ENCODE results near the gene CDK16. TPM values are rescaled to one million over a fixed set of nuclear protein-coding genes. Genes with fewer than 3 reads are reported as not detected.
A peak's percentile ranks its signal among the peaks of the same experiment; 100 is the strongest.

The CDK16 gene
- total and polyA plus RNA-seq, 2 donors (not counting 3 experiments of a cell fraction or from before 2014, with no cell fraction given), result 99.9 to 149 TPM

GRCh38 chrX:47214435-47215077 lies 3.9 kb upstream of the CDK16 start:
- Histone ChIP-seq H3K36me3 (ENCODE audit: control insufficient read depth in 2 of 2, extremely low read depth in 1 of 2, insufficient read depth in 2 of 2, low read length in 2 of 2) (peaks cover 13 to 48% of the 10 kb centered on the region in 2 experiments), H3K9ac (replicated peaks; ENCODE audit: extremely low read depth, insufficient read depth, low read length) (no peak overlapping the region), H2AFZ (ENCODE audit: low read depth, low read length) (no peak overlapping the region), H3K27ac (ENCODE audit: insufficient read depth, low read depth, low read length) (no peak overlapping the region), H3K9me1 (replicated peaks; ENCODE audit: control insufficient read depth, extremely low read depth, insufficient read depth, low read length) (no peaks in the 10 kb centered on the region), H3K4me2 (ENCODE audit: insufficient read depth, low read length) (no peak overlapping the region), H3K9me3 (replicated peaks; ENCODE audit: control insufficient read depth, insufficient read depth, low read length) (no peaks in the 10 kb centered on the region), H3K27me3 (ENCODE audit: control insufficient read depth in 2 of 2, insufficient read depth in 2 of 2, low read length in 2 of 2) (no peaks in the 10 kb centered on the region), H3K4me1 (ENCODE audit: control insufficient read depth, extremely low read depth, insufficient read depth, low read length) (peaks cover 13% of the 10 kb centered on the region), H3K79me2 (ENCODE audit: control insufficient read depth, insufficient read depth, low read length) (peaks cover 10% of the 10 kb centered on the region), H3K4me3 (replicated peaks in 1 of 3; ENCODE audit: insufficient read depth in 1 of 3, low read depth in 1 of 3, low read length in 3 of 3) (no peak overlapping the region), H4K20me1 (replicated peaks; ENCODE audit: control insufficient read depth, extremely low read depth, insufficient read depth, low read length) (no peaks in the 10 kb centered on the region)
- DNase-seq (ENCODE audit: low read depth, low spot score), result no peak
- CTCF ChIA-PET, result no interaction called here
- TF ChIP-seq GATA2 (IDR thresholded peaks at IDR 0.05; ENCODE audit: insufficient read depth, insufficient read length, low read depth, low read length) (no peak), EZH2 (IDR thresholded peaks at IDR 0.05; ENCODE audit: borderline replicate concordance, low read depth, low read length, severe bottlenecking) (no peak), FOS (IDR thresholded peaks at IDR 0.05; ENCODE audit: borderline replicate concordance, insufficient read depth, low read length) (no peak), MAX (IDR thresholded peaks at IDR 0.05; ENCODE audit: insufficient read depth, insufficient read length) (no peak), MYC (IDR thresholded peaks at IDR 0.05; ENCODE audit: low read depth, low read length) (no peak), POLR2A (IDR thresholded peaks at IDR 0.05; ENCODE audit: low read depth, low read length) (no peak), JUN (IDR thresholded peaks at IDR 0.05; ENCODE audit: borderline replicate concordance, insufficient read depth, insufficient read length, low read depth) (no peak), POLR2AphosphoS5 (IDR thresholded peaks at IDR 0.05; ENCODE audit: insufficient read depth, low read depth, low read length) (no peak)
- POLR2A ChIA-PET, result no interaction called here
- BruUV-seq (replicated peaks), result TSS peak; percentile 80
- dilution Hi-C loops (cut with MboI; ENCODE audit: extremely low pct_ligation_motif_present, low sequenced_read_pairs), result no loop called here
- FAIRE-seq, result no peak
- intact Hi-C loops (cut with micrococcal nuclease), result loop anchor here (5.0 kb wide), 3 partner anchors 148 to 308 kb away; partner anchors contain the start of gene ZNF41

Measured in endothelial cell of umbilical vein (primary cell).